ENCODE data around the gene SLC40A1.

Gene SLC40A1

GRCh38 chr2:189569295-189569910, 11.2 kb downstream of the SLC40A1 start:
- no peak for DNase-seq (ENCODE audit: low spot score)

GRCh38 chr2:189566046-189566445, 14.5 kb downstream of the SLC40A1 start:
- DNase-seq (ENCODE audit: low spot score): no peak

- DNase-seq (ENCODE audit: low spot score): no peak
Measured at GRCh38 chr2:189561371-189562038, 19.1 kb downstream of the SLC40A1 start.

GRCh38 chr2:189560273-189560586, 20.4 kb downstream of the SLC40A1 start:
- DNase-seq (ENCODE audit: low spot score): no peak

GRCh38 chr2:189559579-189560272, 20.9 kb downstream of the SLC40A1 start:
- DNase-seq (ENCODE audit: low spot score): no peak

- DNase-seq (ENCODE audit: low spot score): no peak
Measured at GRCh38 chr2:189558516-189559272, 21.9 kb downstream of the SLC40A1 start.

- no peak for DNase-seq (ENCODE audit: low spot score)
Measured at GRCh38 chr2:189557373-189557772, 23.2 kb downstream of the SLC40A1 start.

GRCh38 chr2:189556526-189556925, 24.1 kb downstream of the SLC40A1 start:
- no peak for DNase-seq (ENCODE audit: low spot score)

GRCh38 chr2:189555232-189555631, 25.4 kb downstream of the SLC40A1 start:
- no peak for DNase-seq (ENCODE audit: low spot score)

- no peak for DNase-seq (ENCODE audit: low spot score)
Measured at GRCh38 chr2:189553504-189554088, 27.0 kb downstream of the SLC40A1 start.

- DNase-seq (ENCODE audit: low spot score): no peak
Measured at GRCh38 chr2:189552991-189553404, 27.6 kb downstream of the SLC40A1 start.

- no peak for DNase-seq (ENCODE audit: low spot score)
Measured at GRCh38 chr2:189552334-189552990, 28.1 kb downstream of the SLC40A1 start.

GRCh38 chr2:189551808-189552207, 28.8 kb downstream of the SLC40A1 start:
- DNase-seq (ENCODE audit: low spot score): no peak

- DNase-seq (ENCODE audit: low spot score): no peak
Measured at GRCh38 chr2:189549449-189549832, 31.1 kb downstream of the SLC40A1 start.

GRCh38 chr2:189548666-189549448, 31.7 kb downstream of the SLC40A1 start:
- DNase-seq (ENCODE audit: low spot score): no peak

GRCh38 chr2:189545418-189545817, 35.2 kb downstream of the SLC40A1 start:
- DNase-seq (ENCODE audit: low spot score): no peak

GRCh38 chr2:189544318-189545042, 36.1 kb downstream of the SLC40A1 start:
- no peak for DNase-seq (ENCODE audit: low spot score)

- DNase-seq (ENCODE audit: low spot score): no peak
Measured at GRCh38 chr2:189543367-189543766, 37.2 kb downstream of the SLC40A1 start.

- no peak for DNase-seq (ENCODE audit: low spot score)
Measured at GRCh38 chr2:189542145-189542882, 38.3 kb downstream of the SLC40A1 start.

All from SK-N-DZ (cell line).